Activated CD4-positive, alpha-beta T cell treated with anti-CD3 and anti-CD28 coated beads, Interleukin-2, amount 50 U/mL, for 4 hours (primary cell): ENCODE results near the gene IFT20.
"Not testable (repeated sequence)": the region's sequence is repeated elsewhere in the genome, so short reads cannot be mapped to it uniquely, and the experiment has no call there.

Experiments
- DNase-seq, 2 experiments: peaks; one replicate each; pipeline ENCODE4 v3.0.0-alpha.2; 2020

Gene IFT20

DNA sequence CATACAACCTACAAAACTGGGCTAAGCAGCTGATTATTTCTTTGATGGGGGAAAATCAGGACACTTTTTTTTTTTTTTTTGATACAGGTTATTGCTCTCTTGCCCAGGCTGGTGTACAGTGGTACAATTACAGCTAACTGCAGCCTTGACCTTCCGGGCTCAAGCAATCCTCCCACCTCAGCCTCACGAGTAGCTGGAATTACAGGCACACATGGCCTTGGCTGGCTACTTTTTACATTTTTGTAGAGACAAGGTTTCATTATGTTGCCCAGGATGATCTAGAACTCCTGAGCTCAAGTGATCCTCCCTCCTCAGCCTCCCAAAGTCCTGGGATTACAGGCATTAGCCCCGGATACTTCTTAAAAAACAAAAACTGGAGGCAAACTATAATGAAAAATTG lies 36.8 kb downstream of the IFT20 start:
- DNase-seq: no peak

DNA sequence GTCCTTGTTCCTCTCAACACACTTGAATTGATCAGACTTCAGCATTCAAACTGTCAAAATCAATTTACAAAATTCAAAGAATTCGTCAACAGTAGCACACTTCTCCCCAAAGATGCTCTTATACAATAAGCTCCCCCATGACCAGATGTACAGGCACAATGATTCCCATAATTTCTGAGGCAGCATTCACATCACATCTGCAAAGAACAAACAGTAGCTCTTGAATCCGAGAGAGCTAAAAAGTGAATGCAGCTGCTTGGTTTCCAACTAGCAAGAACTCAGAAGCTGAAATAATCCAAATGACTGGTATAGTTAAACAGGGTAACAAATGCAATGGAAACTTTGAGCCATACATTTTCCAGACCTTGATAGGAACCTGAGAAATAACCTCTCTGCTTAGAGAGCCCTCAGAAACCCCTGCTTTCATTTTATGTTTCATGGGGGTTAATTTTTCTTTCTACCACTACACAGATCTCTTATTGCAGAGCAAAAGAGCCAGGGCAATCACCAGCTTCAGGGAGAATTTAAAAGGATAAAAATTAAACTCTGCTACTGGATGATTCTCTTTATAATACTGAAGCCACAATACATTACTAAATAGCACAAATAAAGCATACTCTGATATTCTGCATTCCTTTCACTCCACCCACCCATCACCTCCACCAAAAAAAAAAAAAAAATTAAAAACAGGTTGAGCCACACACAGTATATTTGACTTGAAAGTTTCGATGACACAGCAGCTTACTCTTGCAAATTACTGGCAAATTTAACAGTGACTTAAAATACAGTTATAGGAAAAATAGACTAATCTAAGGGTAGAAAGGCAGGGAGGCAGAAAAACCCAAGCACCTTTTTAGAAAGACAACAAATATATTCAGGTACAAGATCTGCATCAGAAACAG lies 39.3 kb downstream of the IFT20 start:
- no peak for DNase-seq

DNA sequence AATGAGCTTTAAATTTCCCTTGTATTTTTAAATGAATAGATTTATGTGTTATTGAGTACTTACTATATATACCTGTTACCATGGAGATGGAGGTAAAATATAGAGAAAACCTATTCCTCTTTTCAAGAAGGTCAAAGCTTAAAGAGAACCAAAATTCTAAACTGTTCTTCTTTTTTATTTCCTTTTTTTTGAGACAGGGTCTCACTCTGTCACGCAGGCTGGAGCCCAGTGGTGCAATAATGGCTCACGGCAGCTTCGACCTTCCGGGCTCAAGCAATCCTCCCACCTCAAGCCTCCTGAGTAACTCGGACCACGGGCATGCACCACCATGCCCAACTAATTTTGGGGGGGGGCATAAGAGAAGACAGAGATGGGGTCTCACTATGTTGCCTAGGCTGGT lies 41.3 kb downstream of the IFT20 start:
- DNase-seq: no peak

DNA sequence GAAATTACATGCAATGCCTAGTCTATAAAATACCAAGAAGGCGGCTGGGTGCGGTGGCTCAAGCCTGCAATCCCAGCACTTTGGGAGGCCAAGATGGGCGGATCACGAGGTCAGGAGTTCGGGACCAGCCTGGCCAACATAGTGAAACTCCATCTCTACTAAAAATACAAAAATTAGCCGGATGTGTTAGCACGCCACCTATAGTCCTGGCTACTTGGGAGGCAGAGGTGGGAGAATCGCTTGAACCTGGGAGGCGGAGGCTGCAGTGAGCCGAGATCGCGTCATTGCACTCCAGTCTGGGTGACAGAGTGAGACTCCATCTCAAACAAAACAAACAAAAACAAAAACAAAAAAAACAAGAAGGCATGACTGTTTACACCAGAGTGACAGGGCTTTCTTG lies 42.4 kb downstream of the IFT20 start:
- DNase-seq: not testable (repeated sequence)

DNA sequence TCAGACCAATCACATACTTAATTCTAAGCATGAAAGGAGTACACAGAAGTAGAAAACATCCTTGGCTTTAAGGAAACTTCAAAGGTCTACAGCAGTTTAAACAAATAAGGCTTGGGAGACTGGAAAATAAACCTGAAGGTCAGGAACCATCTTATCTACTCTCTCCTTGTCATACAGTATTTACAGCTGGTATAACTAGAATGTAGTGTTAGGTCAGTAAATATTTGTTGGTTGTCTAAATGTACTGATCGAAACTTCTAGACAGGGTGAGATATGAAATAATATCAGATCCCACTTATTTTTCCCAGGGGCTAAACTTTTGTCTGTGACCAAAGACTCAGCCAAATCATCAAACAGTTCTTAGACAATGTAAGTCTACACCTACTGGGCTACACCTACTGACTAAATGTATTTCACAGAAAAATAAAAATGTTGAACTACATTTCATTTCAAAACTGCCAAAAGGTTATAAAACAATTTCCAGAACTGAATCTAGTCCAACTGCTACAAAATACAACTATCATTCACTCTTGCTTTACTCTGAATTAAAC lies 43.4 kb downstream of the IFT20 start:
- no peak for DNase-seq

DNA sequence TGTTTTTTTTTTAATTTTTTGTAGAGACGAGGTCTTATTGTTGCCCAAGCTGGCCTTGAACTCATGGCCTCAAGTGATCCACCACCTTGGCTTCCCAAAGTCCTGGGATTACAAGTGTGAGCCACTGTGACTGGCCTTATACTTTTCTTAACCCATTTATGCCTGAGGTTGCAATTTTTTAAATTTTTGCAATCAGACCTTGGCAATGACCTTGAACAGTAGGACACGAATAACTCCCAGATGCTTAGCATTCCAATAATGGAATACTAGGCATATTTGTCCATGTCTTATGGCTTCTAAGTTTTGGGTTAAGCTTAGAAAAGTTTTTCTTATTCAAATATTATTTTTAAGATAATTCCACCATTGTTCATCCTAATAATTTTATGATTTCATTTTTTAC lies 44.6 kb downstream of the IFT20 start:
- DNase-seq: no peak

DNA sequence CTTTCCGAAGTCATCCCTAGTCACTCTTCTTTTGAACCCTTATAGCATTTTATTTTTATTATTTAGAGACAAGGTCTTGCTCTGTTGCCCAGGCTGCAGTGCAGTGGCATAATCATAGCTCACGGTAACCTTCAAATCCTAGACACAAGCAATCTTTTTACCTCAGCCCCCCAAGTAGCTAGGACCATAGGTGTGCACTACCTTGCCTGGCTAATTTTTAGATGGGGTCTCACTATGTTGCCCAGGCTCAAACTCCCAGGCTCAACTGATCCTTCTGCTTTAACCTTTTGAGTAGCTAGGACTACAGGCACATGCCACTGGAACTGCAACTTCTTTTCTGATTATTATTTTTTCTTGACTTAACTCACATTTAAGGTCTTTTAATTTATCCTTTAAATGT lies 49.3 kb downstream of the IFT20 start:
- no peak for DNase-seq

DNA sequence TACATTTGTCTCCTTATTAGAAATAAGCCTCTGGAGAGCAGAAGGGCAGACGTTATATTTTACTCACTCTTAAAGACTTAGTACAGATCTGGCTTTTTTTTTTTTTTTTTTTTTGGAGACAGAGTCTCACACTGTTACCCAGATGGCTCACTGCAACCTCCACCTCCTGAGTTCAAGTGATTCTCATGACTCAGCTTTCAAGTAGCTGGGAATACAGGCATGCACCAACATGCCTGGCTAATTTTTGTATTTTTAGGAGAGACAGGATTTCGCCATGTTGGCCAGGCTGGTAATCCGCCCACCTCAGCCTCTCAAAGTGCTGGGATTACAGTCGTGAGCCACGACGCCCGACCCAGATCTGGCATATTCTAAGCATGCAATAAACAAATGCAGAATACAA lies 52.7 kb downstream of the IFT20 start:
- DNase-seq: no peak

DNA sequence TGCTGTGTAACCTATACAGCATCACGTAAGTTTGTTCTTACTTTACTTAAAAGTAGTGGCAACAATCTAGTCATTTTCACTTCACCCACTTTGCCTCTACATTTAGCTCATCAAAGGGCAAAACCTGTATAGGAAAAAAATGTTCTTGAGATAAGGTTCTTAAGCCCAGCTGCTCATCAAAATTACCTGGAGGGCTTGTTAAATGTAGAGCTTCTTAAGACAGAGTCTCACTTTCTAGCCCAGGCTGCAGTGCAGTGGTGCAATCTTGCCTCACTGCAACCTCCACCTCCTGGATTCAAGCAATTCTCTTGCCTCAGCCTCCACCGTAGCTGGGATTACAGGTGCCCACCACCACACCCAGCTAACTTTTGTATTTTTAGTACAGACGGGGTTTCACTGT lies 54.4 kb downstream of the IFT20 start:
- DNase-seq: no peak

DNA sequence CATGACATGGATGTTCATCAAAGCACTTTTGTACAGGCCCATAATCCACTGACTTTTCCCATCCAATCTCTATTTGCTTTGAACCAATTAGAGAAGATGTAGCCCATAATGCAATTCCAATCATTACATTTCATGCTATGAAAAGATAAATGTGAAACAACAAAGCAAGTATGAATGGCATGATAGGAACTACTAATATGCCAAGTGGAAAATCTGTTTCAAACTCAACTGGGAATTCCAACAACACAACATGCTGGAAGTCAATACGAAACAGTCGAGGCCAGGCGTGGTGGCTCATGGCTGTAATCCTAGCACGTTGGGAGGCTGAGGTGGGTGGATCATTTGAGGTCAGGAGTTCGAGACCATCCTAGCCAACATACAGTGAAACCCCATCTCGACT lies 55.9 kb downstream of the IFT20 start:
- no peak for DNase-seq
